Ishikawa (cell line): Measurements from ENCODE around the gene RHBDF2.

Source experiments
- CEBPB ChIP-seq: IDR thresholded peaks from 2 replicates; pipeline ENCODE4 v1.6.1; 2012
- CREB1 ChIP-seq: IDR thresholded peaks from 2 replicates; pipeline ENCODE4 v1.6.1; 2012; ENCODE audit warnings: low read depth
- EGR1 ChIP-seq: IDR thresholded peaks from 2 replicates; pipeline ENCODE4 v1.6.1; 2012
- EP300 ChIP-seq: IDR thresholded peaks from 2 replicates; pipeline ENCODE4 v1.6.1; 2012; ENCODE audit warnings: borderline replicate concordance
- FOXM1 ChIP-seq: IDR thresholded peaks from 2 replicates; pipeline ENCODE4 v1.6.1; 2012; ENCODE audit warnings: low read depth, borderline replicate concordance
- NFIC ChIP-seq: IDR thresholded peaks from 2 replicates; pipeline ENCODE4 v1.6.1; 2012
- RAD21 ChIP-seq: IDR thresholded peaks from 2 replicates; pipeline ENCODE4 v1.6.1; 2012; ENCODE audit warnings: low read depth
- REST ChIP-seq: IDR thresholded peaks from 2 replicates; pipeline ENCODE4 v1.6.1; 2012; ENCODE audit warnings: low read depth, mild to moderate bottlenecking
- TAF1 ChIP-seq: IDR thresholded peaks from 2 replicates; pipeline ENCODE4 v1.6.1; 2012; ENCODE audit warnings: low read depth, mild to moderate bottlenecking
- TCF12 ChIP-seq: IDR thresholded peaks from 2 replicates; pipeline ENCODE4 v1.6.1; 2012; ENCODE audit warnings: low read depth
- TEAD4 ChIP-seq: IDR thresholded peaks from 2 replicates; pipeline ENCODE4 v1.6.1; 2012
- YY1 ChIP-seq: IDR thresholded peaks from 2 replicates; pipeline ENCODE4 v1.6.1; 2012; ENCODE audit warnings: low read depth
- TF ChIP-seq, protein P1 (sequence below): IDR thresholded peaks from 2 replicates; pipeline ENCODE4 v1.6.1; 2012
- TF ChIP-seq, protein P2 (sequence below): IDR thresholded peaks from 2 replicates; pipeline ENCODE4 v1.6.1; 2012

GRCh38 chr17:76469076-76469990 lies 31.9 kb downstream of the RHBDF2 start:
- TF ChIP-seq RAD21 (no peak), YY1 (no peak), CEBPB (no peak), EGR1 (no peak), EP300 (no peak), TAF1 (no peak), TEAD4 (no peak), FOXM1 (no peak), REST (no peak), CREB1 (no peak), NFIC (no peak), TCF12 (no peak)
- TF ChIP-seq, protein P1, sequence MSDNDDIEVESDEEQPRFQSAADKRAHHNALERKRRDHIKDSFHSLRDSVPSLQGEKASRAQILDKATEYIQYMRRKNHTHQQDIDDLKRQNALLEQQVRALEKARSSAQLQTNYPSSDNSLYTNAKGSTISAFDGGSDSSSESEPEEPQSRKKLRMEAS, result no peak
- TF ChIP-seq, protein P2, sequence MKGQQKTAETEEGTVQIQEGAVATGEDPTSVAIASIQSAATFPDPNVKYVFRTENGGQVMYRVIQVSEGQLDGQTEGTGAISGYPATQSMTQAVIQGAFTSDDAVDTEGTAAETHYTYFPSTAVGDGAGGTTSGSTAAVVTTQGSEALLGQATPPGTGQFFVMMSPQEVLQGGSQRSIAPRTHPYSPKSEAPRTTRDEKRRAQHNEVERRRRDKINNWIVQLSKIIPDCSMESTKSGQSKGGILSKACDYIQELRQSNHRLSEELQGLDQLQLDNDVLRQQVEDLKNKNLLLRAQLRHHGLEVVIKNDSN, result no peak
